Omental fat pad (tissue), 4 donors: Measurements from ENCODE around the gene CTSA. TPM values are rescaled to one million over a fixed set of nuclear protein-coding genes. Genes with fewer than 3 reads are reported as not detected.

Source experiments
- total RNA-seq, 4 donors: library from RNA; depleted of rRNA; stranded (reverse); fragments of >200 nt; gene quantifications; one replicate each; pipeline ENCODE4 v1.1.0, GENCODE V29; 2016

Gene CTSA
- total RNA-seq, 4 donors from 2014 or later: 79.2 to 148 (median 85.9) TPM

Other genes with a start within 250 kb of the CTSA start
- not detected for gene WFDC11, start 221.1 kb upstream of the CTSA start, total RNA-seq
- gene WFDC13, start 189.3 kb upstream of the CTSA start, total RNA-seq: not detected
- gene WFDC10B, start 186.3 kb upstream of the CTSA start, total RNA-seq: under 1 TPM in 1 of 4 donors, not detected in 3; 0.93 TPM
- gene SPINT4, start 169.0 kb upstream of the CTSA start, total RNA-seq: not detected
- gene WFDC3, start 99.5 kb upstream of the CTSA start, total RNA-seq: 1 to 10 TPM in 1 of 4 donors, not detected in 3; 1.6 TPM
- 10 to 100 TPM; 12.7 to 38.6 (median 18.1) TPM for gene DNTTIP1, start 99.4 kb upstream of the CTSA start, total RNA-seq
- gene UBE2C, start 78.7 kb upstream of the CTSA start, total RNA-seq: 10 to 100 TPM in 1 of 4 donors, 1 to 10 TPM in 1, not detected in 2; 1.4 to 10.1 TPM
- gene TNNC2, start 64.0 kb upstream of the CTSA start, total RNA-seq: 1 to 10 TPM in 3 of 4 donors, not detected in 1; 1.2 to 2.2 (median 1.5) TPM
- gene SNX21, start 57.5 kb upstream of the CTSA start, total RNA-seq: 100 to 1,000 TPM in 1 of 4 donors, 10 to 100 TPM in 3; 42.6 to 147 (median 66.8) TPM
- gene ACOT8, start 33.9 kb upstream of the CTSA start, total RNA-seq: 10 to 100 TPM; 16.1 to 35.0 (median 30.8) TPM
- 1 to 10 TPM; 2.3 to 5.0 (median 3.1) TPM for gene ZSWIM3, start 33.7 kb upstream of the CTSA start, total RNA-seq
- 1 to 10 TPM; 5.5 to 9.9 (median 7.0) TPM for gene ZSWIM1, start 10.1 kb upstream of the CTSA start, total RNA-seq
- gene SPATA25, start 3.7 kb upstream of the CTSA start, total RNA-seq: 10 to 100 TPM in 1 of 4 donors, 1 to 10 TPM in 3; 1.8 to 27.0 (median 3.6) TPM
- gene NEURL2, start 127 bp upstream of the CTSA start, total RNA-seq: 10 to 100 TPM in 3 of 4 donors, 1 to 10 TPM in 1; 8.5 to 32.0 (median 11.6) TPM
- 1,000 to 10,000 TPM in 1 of 4 donors, 100 to 1,000 TPM in 3; 215 to 1,101 (median 301) TPM for gene PLTP, start 20.8 kb downstream of the CTSA start, total RNA-seq
- 10 to 100 TPM; 18.8 to 36.9 (median 25.8) TPM for gene PCIF1, start 43.3 kb downstream of the CTSA start, total RNA-seq
- gene ZNF335, start 80.9 kb downstream of the CTSA start, total RNA-seq: 10 to 100 TPM; 14.5 to 29.1 (median 19.7) TPM
- gene MMP9, start 117.6 kb downstream of the CTSA start, total RNA-seq: 10 to 100 TPM in 2 of 4 donors, 1 to 10 TPM in 1, under 1 TPM in 1; 0.84 to 90.4 (median 13.7) TPM
- under 1 TPM in 1 of 4 donors, not detected in 3; 0.19 TPM for gene SLC12A5, start 137.9 kb downstream of the CTSA start, total RNA-seq
- 10 to 100 TPM; 19.3 to 41.1 (median 23.2) TPM for gene NCOA5, start 198.6 kb downstream of the CTSA start, total RNA-seq
- 10 to 100 TPM; 15.0 to 33.4 (median 23.2) TPM for gene CD40, start 227.0 kb downstream of the CTSA start, total RNA-seq